ENCODE data around the gene PIN1. TPM values are rescaled to one million over a fixed set of nuclear protein-coding genes. Genes with fewer than 3 reads are reported as not detected.

PIN1 gene
- total RNA-seq, 1 experiment from 2014 or later = 63.3 TPM

DNA sequence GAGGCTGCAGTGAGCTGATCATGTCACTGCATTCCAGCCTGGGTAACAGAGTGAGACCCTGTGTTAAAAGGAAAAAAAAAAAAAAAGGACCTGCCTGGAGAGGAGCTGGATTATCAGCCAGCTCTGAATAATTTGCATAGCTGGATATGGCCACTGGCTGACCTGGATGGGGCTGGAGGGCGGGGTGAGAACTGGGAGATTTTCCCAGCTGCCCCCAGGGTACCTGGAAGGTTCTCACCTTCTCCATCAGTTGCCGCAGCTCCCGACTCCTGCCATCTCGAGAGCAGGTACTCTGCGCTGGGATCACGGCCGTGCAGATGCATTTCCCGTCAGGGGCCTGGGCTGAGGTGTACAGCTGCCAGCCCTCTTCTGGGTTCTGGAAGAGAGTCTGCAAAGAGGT, 25.3 kb downstream of the PIN1 start:
- no peaks in the 10 kb centered on the region for H3K4me1 Mint-ChIP-seq (ENCODE audit: low read depth, unreplicated experiment)

DNA sequence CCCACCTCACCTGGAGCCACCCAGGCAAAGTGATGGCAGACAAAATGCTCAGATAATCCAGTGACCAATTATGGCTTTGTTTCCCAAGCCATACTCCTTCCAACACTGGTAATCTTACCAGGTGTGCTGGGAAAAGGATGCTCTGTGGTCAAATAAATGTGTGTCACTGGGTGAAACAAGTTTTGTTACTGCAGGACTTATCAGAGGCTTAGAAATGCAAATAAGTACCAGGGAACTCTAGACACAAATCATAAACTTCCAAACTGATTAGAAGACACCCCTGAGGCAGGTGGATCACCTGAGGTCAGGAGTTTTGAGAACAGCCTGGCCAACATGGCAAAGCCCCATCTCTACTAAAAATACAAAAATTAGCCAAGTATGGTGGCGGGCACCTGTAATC, 26.4 kb downstream of the PIN1 start:
- no TSS peak for BruUV-seq (replicated peaks)
- intact Hi-C loops (cut with micrococcal nuclease; ENCODE audit: unreplicated experiment) = no loop called here
- H3K9me3 ChIP-seq = no peaks in the 10 kb centered on the region
- H3K4me1 Mint-ChIP-seq (ENCODE audit: low read depth, unreplicated experiment) = no peaks in the 10 kb centered on the region
- no peaks in the 10 kb centered on the region for H3K9me3 Mint-ChIP-seq (ENCODE audit: unreplicated experiment)
- H3K36me3 Mint-ChIP-seq (ENCODE audit: insufficient read depth, unreplicated experiment) = no peaks in the 10 kb centered on the region
- no peak overlapping the region for H3K4me3 Mint-ChIP-seq (ENCODE audit: unreplicated experiment)
- POLR2A ChIA-PET = no interaction called here
- peaks cover 3% of the 10 kb centered on the region for H3K27me3 Mint-ChIP-seq (ENCODE audit: insufficient read depth, unreplicated experiment)
- TF ChIP-seq, protein P1, sequence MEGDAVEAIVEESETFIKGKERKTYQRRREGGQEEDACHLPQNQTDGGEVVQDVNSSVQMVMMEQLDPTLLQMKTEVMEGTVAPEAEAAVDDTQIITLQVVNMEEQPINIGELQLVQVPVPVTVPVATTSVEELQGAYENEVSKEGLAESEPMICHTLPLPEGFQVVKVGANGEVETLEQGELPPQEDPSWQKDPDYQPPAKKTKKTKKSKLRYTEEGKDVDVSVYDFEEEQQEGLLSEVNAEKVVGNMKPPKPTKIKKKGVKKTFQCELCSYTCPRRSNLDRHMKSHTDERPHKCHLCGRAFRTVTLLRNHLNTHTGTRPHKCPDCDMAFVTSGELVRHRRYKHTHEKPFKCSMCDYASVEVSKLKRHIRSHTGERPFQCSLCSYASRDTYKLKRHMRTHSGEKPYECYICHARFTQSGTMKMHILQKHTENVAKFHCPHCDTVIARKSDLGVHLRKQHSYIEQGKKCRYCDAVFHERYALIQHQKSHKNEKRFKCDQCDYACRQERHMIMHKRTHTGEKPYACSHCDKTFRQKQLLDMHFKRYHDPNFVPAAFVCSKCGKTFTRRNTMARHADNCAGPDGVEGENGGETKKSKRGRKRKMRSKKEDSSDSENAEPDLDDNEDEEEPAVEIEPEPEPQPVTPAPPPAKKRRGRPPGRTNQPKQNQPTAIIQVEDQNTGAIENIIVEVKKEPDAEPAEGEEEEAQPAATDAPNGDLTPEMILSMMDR (IDR thresholded peaks at IDR 0.05; ENCODE audit: insufficient read depth in 1 of 2, low read depth in 1 of 2, low read length in 1 of 2, severe bottlenecking in 1 of 2, unreplicated experiment in 1 of 2) = no peak
- H3K27me3 ChIP-seq (replicated peaks; ENCODE audit: control insufficient read depth, insufficient read depth, low read length) = no peaks in the 10 kb centered on the region
- H3K27ac Mint-ChIP-seq (ENCODE audit: unreplicated experiment) = no peak overlapping the region
- H3K36me3 ChIP-seq (ENCODE audit: control insufficient read depth, insufficient read depth, low read length) = no peaks in the 10 kb centered on the region
- CTCF ChIA-PET = no interaction called here
- DNase-seq = no peak
- no peak overlapping the region for H3K4me3 ChIP-seq (ENCODE audit: low read depth, low read length)
- H3K4me1 ChIP-seq = no peaks in the 10 kb centered on the region

More for the DNA sequence above, 25.3 kb downstream of the PIN1 start:
- CTCF ChIA-PET = interaction anchor here (0.6 kb wide), 2 partner anchors 62 to 80 kb away, joined by 3 read pairs; no protein-coding TSS in a partner anchor
- TF ChIP-seq, protein P1 (IDR thresholded peaks at IDR 0.05; ENCODE audit: insufficient read depth in 1 of 2, low read depth in 1 of 2, low read length in 1 of 2, severe bottlenecking in 1 of 2, unreplicated experiment in 1 of 2) = no peak
- Histone ChIP-seq H3K36me3 (ENCODE audit: control insufficient read depth, insufficient read depth, low read length) (no peaks in the 10 kb centered on the region), H3K4me1 (no peaks in the 10 kb centered on the region), H3K9me3 (no peaks in the 10 kb centered on the region), H3K4me3 (ENCODE audit: low read depth, low read length) (no peak overlapping the region), H3K27me3 (replicated peaks; ENCODE audit: control insufficient read depth, insufficient read depth, low read length) (no peaks in the 10 kb centered on the region)
- BruUV-seq (replicated peaks) = no TSS peak
- no peaks in the 10 kb centered on the region for H3K9me3 Mint-ChIP-seq (ENCODE audit: unreplicated experiment)
- no peak overlapping the region for H3K4me3 Mint-ChIP-seq (ENCODE audit: unreplicated experiment)
- intact Hi-C loops (cut with micrococcal nuclease; ENCODE audit: unreplicated experiment) = no loop called here
- POLR2A ChIA-PET = no interaction called here
- H3K36me3 Mint-ChIP-seq (ENCODE audit: insufficient read depth, unreplicated experiment) = no peaks in the 10 kb centered on the region
- no peak for DNase-seq
- H3K27ac Mint-ChIP-seq (ENCODE audit: unreplicated experiment) = no peak overlapping the region
- peaks cover 3% of the 10 kb centered on the region for H3K27me3 Mint-ChIP-seq (ENCODE audit: insufficient read depth, unreplicated experiment)

DNA sequence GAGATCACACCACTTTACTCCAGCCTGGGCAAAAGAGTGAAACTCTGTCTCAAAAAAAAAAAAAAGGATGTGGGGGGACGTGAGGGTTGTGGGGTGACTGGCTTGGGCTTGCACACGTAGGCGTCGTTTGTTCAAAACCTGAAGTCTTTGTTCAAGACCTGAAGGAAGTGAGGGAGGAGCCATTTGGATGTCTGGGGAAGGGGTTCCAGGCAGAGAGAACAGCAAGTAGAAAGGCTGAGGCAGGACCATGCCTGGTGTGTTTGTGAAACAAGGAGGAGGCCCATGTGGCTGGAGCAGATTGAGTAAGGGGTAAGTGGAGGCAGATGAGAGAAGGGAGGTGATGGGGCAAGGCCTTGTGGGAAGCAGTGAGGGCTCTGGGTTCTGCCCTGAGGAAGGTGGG, 27.8 kb downstream of the PIN1 start:
- intact Hi-C loops (cut with micrococcal nuclease; ENCODE audit: unreplicated experiment) = no loop called here
- Mint-ChIP-seq H3K9me3 (ENCODE audit: unreplicated experiment) (no peaks in the 10 kb centered on the region), H3K27ac (ENCODE audit: unreplicated experiment) (no peak overlapping the region), H3K27me3 (ENCODE audit: insufficient read depth, unreplicated experiment) (peaks cover 3% of the 10 kb centered on the region), H3K4me1 (ENCODE audit: low read depth, unreplicated experiment) (no peaks in the 10 kb centered on the region), H3K36me3 (ENCODE audit: insufficient read depth, unreplicated experiment) (no peaks in the 10 kb centered on the region), H3K4me3 (ENCODE audit: unreplicated experiment) (no peak overlapping the region)
- no TSS peak for BruUV-seq (replicated peaks)
- Histone ChIP-seq H3K4me3 (ENCODE audit: low read depth, low read length) (no peak overlapping the region), H3K9me3 (no peaks in the 10 kb centered on the region), H3K27me3 (replicated peaks; ENCODE audit: control insufficient read depth, insufficient read depth, low read length) (no peaks in the 10 kb centered on the region), H3K36me3 (ENCODE audit: control insufficient read depth, insufficient read depth, low read length) (no peaks in the 10 kb centered on the region), H3K4me1 (no peaks in the 10 kb centered on the region)
- POLR2A ChIA-PET = interaction anchor here (0.7 kb wide), 1 partner anchor 75 kb away, joined by 5 read pairs; no protein-coding TSS in a partner anchor
- no peak for DNase-seq
- TF ChIP-seq, protein P1 (IDR thresholded peaks at IDR 0.05; ENCODE audit: insufficient read depth in 1 of 2, low read depth in 1 of 2, low read length in 1 of 2, severe bottlenecking in 1 of 2, unreplicated experiment in 1 of 2) = no peak
- CTCF ChIA-PET = no interaction called here

Measured in Caco-2 (cell line).